Keratinocyte (primary cell): Measurements from ENCODE around the gene RTN4R. TPM values are rescaled to one million over a fixed set of nuclear protein-coding genes. Genes with fewer than 3 reads are reported as not detected.

Experiments used
- DNase-seq: peaks from one replicate; pipeline ENCODE4 v3.0.0-alpha.2; 2011; ENCODE audit warnings: low read depth, missing footprints, low spot score
- FAIRE-seq: peaks from 2 replicates; lab custom pipeline; 2011; peaks lifted over from hg19 to GRCh38; lab: Jason Lieb, UNC
- H2AFZ ChIP-seq: 2 replicates; pipeline ENCODE4 v1.6.0; 2012; ENCODE audit warnings: low read length, control low read depth, inconsistent platforms; ENCODE audit not compliant: control insufficient read depth
- H3K27ac ChIP-seq: 2 replicates; pipeline ENCODE4 v1.5.1; 2011; ENCODE audit warnings: low read length; ENCODE audit not compliant: control insufficient read depth, insufficient read depth
- H3K27me3 ChIP-seq: 3 replicates; pipeline ENCODE4 v1.6.0; 2011; ENCODE audit warnings: low read length; ENCODE audit not compliant: control insufficient read depth, insufficient read depth; ENCODE audit errors: extremely low read depth
- H3K36me3 ChIP-seq, 2 experiments: 2 replicates in 1 of 2; 3 replicates in 1 of 2; pipeline ENCODE4 v1.5.1; 2011; ENCODE audit warnings: low read length in 2 of 2, mild to moderate bottlenecking in 1 of 2; ENCODE audit not compliant: control insufficient read depth in 2 of 2, insufficient read depth in 2 of 2; ENCODE audit errors: extremely low read depth in 1 of 2
- H3K4me1 ChIP-seq: 3 replicates; pipeline ENCODE4 v1.5.1; 2011; ENCODE audit warnings: low read length; ENCODE audit not compliant: control insufficient read depth, insufficient read depth; ENCODE audit errors: extremely low read depth
- H3K4me2 ChIP-seq: 3 replicates; pipeline ENCODE4 v1.6.0; 2011; ENCODE audit warnings: low read depth, low read length; ENCODE audit not compliant: control insufficient read depth, insufficient read depth; ENCODE audit errors: extremely low read depth
- H3K4me3 ChIP-seq, 3 experiments: fragments of 200-600 bp in 1 of 3; sonication (generic) in 1 of 3; 2 replicates in 2 of 3; 3 replicates in 1 of 3; pipeline ENCODE4 v1.5.1; 2011 to 2016; ENCODE audit warnings: low read length in 3 of 3, mild to moderate bottlenecking in 3 of 3, control low read depth in 2 of 3, inconsistent platforms in 1 of 3, low read depth in 1 of 3, mixed read lengths in 1 of 3, mixed run types in 1 of 3, moderate library complexity in 1 of 3; ENCODE audit not compliant: control insufficient read depth in 2 of 3, insufficient read depth in 2 of 3; ENCODE audit errors: extremely low read depth in 1 of 3
- H3K79me2 ChIP-seq: 2 replicates; pipeline ENCODE4 v1.6.0; 2012; ENCODE audit warnings: low read length; ENCODE audit not compliant: control insufficient read depth, insufficient read depth
- H3K9ac ChIP-seq: 3 replicates; pipeline ENCODE4 v1.6.0; 2011; ENCODE audit warnings: low read length; ENCODE audit not compliant: control insufficient read depth, insufficient read depth; ENCODE audit errors: extremely low read depth
- H3K9me1 ChIP-seq: 3 replicates; pipeline ENCODE4 v1.6.0; 2011; ENCODE audit warnings: low read length; ENCODE audit not compliant: control insufficient read depth, insufficient read depth; ENCODE audit errors: extremely low read depth
- H3K9me3 ChIP-seq: 2 replicates; pipeline ENCODE4 v1.5.1; 2012; ENCODE audit warnings: low read depth, low read length; ENCODE audit not compliant: control insufficient read depth
- H4K20me1 ChIP-seq: 3 replicates; pipeline ENCODE4 v1.6.0; 2011; ENCODE audit warnings: low read length; ENCODE audit not compliant: control insufficient read depth, insufficient read depth; ENCODE audit errors: extremely low read depth
- EZH2 ChIP-seq: IDR thresholded peaks from one replicate; pipeline ENCODE4 v1.6.1; 2012; ENCODE audit warnings: inconsistent platforms, mild to moderate bottlenecking, low read length, moderate library complexity
- dilution Hi-C: fragments of 300-500 bp; cut with MboI; formaldehyde crosslinking; loops from one replicate; pipeline ENCODE4 v1.7.0; 2020; ENCODE audit warnings: low sequenced_read_pairs; ENCODE audit not compliant: extremely low pct_ligation_motif_present
- polyA plus RNA-seq, 5 experiments: library from polyadenylated mRNA; depleted of rRNA in 3 of 5; stranded (reverse) in 3 of 5; stranded (forward) in 1 of 5; unstranded in 1 of 5; fragments of >200 nt; gene quantifications; 1 replicate in 1 of 5; 2 replicates in 3 of 5; 3 replicates in 1 of 5; pipeline versions ENCODE4 v1.2.1 to v1.2.3, GENCODE V29; 2011 to 2012; ENCODE audit warnings: missing spikeins in 2 of 5, low read depth in 1 of 5, low replicate concordance in 1 of 5
- TF ChIP-seq, protein P1 (sequence below), 3 experiments: IDR thresholded peaks in 1 of 3; conservative IDR thresholded peaks in 1 of 3; optimal IDR thresholded peaks in 1 of 3; 2 replicates in 2 of 3; 3 replicates in 1 of 3; pipeline versions ENCODE3 to v1.5.1; 2011; ENCODE audit warnings: low read length in 3 of 3, mild to moderate bottlenecking in 3 of 3, moderate library complexity in 2 of 3, control low read depth in 1 of 3, inconsistent platforms in 1 of 3; ENCODE audit not compliant: insufficient read depth in 2 of 3; ENCODE audit errors: extremely low read depth in 1 of 3

RTN4R gene
- polyA plus RNA-seq, 1 donor (not counting 4 experiments of a cell fraction or from before 2014, with no cell fraction given) = 2.5 TPM

DNA sequence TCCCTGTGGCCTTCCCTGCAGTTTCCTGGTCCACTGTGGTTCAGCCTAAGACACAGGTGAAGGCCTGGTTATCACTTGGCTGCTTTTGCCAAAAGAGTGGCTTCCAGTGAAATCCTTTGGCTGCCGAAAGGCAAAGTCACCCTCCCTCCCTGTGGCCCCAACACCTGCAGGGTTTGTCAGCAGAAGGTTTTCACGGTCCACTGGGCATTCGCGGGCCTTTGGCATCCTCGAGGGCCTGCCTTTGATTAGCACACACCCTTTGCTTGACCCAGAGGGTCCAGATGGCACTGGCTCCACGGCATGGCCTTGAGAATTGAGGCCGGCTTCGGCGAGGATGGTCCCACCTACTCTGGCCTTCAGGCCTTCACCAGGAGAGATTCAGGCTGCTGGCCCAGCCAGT is 35.3 kb downstream of the RTN4R start:
- Histone ChIP-seq H4K20me1 (no peaks in the 10 kb centered on the region), H3K9me3 (no peaks in the 10 kb centered on the region), H3K4me1 (peaks cover 1% of the 10 kb centered on the region), H3K4me2 (no peak overlapping the region), H3K9ac (no peak overlapping the region), H3K79me2 (no peaks in the 10 kb centered on the region), H3K9me1 (no peaks in the 10 kb centered on the region), H3K27me3 (peaks cover 13% of the 10 kb centered on the region), H3K4me3 (no peak overlapping the region), H3K27ac (no peak overlapping the region), H3K36me3 (no peaks in the 10 kb centered on the region), H2AFZ (no peak overlapping the region)
- dilution Hi-C loops = no loop called here
- no peak for FAIRE-seq
- no peak for DNase-seq
- TF ChIP-seq, protein P1, sequence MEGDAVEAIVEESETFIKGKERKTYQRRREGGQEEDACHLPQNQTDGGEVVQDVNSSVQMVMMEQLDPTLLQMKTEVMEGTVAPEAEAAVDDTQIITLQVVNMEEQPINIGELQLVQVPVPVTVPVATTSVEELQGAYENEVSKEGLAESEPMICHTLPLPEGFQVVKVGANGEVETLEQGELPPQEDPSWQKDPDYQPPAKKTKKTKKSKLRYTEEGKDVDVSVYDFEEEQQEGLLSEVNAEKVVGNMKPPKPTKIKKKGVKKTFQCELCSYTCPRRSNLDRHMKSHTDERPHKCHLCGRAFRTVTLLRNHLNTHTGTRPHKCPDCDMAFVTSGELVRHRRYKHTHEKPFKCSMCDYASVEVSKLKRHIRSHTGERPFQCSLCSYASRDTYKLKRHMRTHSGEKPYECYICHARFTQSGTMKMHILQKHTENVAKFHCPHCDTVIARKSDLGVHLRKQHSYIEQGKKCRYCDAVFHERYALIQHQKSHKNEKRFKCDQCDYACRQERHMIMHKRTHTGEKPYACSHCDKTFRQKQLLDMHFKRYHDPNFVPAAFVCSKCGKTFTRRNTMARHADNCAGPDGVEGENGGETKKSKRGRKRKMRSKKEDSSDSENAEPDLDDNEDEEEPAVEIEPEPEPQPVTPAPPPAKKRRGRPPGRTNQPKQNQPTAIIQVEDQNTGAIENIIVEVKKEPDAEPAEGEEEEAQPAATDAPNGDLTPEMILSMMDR (optimal IDR thresholded peaks at IDR 0.05 in 1 of 3, IDR thresholded peaks at IDR 0.05 in 1 of 3, conservative IDR thresholded peaks at IDR 0.05 in 1 of 3; ENCODE audit: extremely low read depth in 1 of 3, insufficient read depth in 2 of 3, low read length in 3 of 3) = no peak
- TF ChIP-seq EZH2 = no peak

- H4K20me1 ChIP-seq = no peaks in the 10 kb centered on the region
- no peaks in the 10 kb centered on the region for H3K79me2 ChIP-seq
- peaks cover 16% of the 10 kb centered on the region for H3K27me3 ChIP-seq
- no peaks in the 10 kb centered on the region for H3K9me3 ChIP-seq
- no peak overlapping the region for H3K27ac ChIP-seq
- no peak for FAIRE-seq
- no peak overlapping the region for H3K4me2 ChIP-seq
- H2AFZ ChIP-seq = no peak overlapping the region
- no peak overlapping the region for H3K9ac ChIP-seq
- H3K9me1 ChIP-seq = no peaks in the 10 kb centered on the region
- no peaks in the 10 kb centered on the region for H3K4me1 ChIP-seq
- dilution Hi-C loops = no loop called here
- no peak overlapping the region for H3K4me3 ChIP-seq
- H3K36me3 ChIP-seq = no peaks in the 10 kb centered on the region
- TF ChIP-seq, protein P1 (optimal IDR thresholded peaks at IDR 0.05 in 1 of 3, IDR thresholded peaks at IDR 0.05 in 1 of 3, conservative IDR thresholded peaks at IDR 0.05 in 1 of 3; ENCODE audit: extremely low read depth in 1 of 3, insufficient read depth in 2 of 3, low read length in 3 of 3) = no peak
- TF ChIP-seq EZH2 = no peak
- DNase-seq = no peak
Measured at GRCh38 chr22:20232237-20232598, 35.9 kb downstream of the RTN4R start.
